Right renal cortex interstitium (tissue), 3 donors: ENCODE measurements around the gene NREP. TPM values are rescaled to one million over a fixed set of nuclear protein-coding genes. Genes with fewer than 3 reads are reported as not detected.

Experiments
- DNase-seq, 3 donors: peaks; one replicate each; pipeline ENCODE4 v3.0.0-alpha.2; 2013; ENCODE audit warnings: low read depth in 3 of 3, low spot score in 2 of 3
- polyA plus RNA-seq, 3 donors: library from polyadenylated mRNA; unstranded; fragments of 120-200 nt; gene quantifications; one replicate each; pipeline ENCODE4 v1.2.1, GENCODE V29; 2013; ENCODE audit not compliant: insufficient read length in 3 of 3

NREP gene
- polyA plus RNA-seq, 3 donors: 861 to 901 (median 880) TPM

DNA sequence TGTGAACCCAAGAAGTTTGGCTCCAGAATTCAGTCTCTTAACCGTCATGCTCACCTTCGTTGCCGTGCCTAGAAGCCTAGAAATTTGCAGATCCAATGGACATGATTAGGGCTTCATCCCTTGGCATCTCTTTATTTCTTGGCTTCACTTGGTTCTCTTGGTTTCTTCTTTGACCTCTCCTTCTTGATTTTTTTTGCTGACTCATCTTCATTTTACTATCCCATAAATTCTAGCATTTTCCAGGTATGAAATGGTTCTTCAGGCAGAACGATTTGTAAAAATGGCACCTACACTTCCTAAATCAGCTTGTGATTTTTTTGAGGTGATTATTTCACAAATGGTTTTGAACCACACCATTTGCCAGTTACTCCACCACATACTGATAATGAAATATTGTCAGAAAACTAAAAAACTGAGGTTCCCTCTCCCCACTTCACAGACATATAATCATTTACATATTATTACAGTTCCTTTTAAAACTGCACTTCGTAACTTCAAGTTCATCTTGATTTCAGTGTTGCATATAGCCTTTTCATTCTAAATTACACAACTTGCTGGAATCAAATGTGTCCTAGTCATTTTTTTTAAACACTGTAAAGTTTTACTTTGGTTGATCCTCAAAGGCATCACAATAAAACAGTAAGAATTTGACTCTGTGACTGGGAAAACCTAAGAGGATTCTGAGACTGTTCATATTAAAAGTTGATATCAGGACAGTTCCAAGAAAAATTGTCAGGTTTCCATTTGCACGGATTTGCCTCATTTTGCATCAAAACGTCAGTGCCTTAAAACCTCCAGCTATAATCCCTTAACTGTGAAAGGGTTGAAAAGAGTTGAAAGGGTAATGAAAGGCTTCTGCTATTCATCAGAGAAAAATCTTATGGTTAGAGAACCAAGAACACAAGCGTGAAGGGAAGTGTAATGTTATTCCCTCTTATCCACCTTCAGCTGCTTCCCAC lies 8.9 kb upstream of the NREP start:
- DNase-seq: no peak

DNA sequence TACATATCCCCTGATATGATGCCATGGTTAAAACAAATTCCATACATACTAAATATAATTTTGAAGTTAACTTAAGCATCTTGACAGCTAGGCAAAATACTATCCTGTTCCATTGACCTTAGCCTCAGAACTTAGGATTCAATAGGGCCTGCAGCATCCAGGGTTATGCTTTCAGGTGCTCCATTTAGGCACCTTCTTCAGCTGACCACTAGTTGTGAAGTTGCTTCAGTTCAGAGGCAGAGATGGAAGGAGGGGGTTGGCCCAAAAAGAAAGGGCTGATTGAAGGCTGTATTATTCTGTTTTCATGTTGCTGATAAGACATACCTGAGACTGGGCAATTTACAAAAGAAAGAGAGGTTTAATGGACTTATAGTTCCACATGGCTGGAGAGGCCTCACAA lies 7.0 kb upstream of the NREP start:
- DNase-seq: no peak

GRCh38 chr5:111762895-111763294 lies 5.9 kb upstream of the NREP start:
- DNase-seq: no peak

GRCh38 chr5:111758284-111758628 lies 1.3 kb upstream of the NREP start:
- DNase-seq: no peak

GRCh38 chr5:111757355-111758283 lies 625 bp upstream of the NREP start:
- DNase-seq: peak; percentile 84 to 92 (median 87)

- DNase-seq: no peak
Observed at GRCh38 chr5:111755942-111756381, 1.0 kb downstream of the NREP start.

GRCh38 chr5:111755345-111755941 lies 1.6 kb downstream of the NREP start:
- DNase-seq: no peak

DNA sequence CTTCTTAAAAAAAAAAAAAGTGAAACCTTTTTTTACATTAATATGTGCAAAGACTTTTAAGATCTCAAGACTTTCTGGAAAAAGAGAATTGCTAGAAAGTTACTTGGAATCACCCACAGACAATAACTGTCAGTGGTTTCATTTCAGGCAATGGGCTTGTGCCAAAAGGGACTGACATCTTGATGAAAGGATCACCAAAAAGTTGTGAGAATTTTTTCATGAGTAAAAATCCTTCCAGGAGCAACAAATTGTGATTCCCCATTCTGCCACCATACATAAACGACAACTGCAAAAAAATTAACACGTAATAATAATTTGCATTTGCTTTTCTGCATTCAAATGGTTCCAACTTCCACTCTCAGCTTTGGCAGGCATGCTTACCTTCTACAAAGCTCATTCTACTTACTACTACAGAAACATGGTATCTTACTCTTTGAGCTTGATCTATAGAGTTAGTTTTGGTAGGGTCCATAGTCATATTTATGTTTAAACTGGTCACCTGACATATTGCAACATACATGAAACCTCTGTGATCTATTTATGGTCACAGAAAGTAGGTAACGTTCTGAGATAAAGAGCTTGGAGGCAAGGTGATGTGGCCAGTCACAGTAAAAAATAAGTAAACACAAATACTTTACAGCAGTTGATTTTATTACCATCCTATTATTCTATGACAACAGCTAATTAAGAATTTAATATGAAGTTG lies 3.0 kb downstream of the NREP start:
- no peak for DNase-seq

DNA sequence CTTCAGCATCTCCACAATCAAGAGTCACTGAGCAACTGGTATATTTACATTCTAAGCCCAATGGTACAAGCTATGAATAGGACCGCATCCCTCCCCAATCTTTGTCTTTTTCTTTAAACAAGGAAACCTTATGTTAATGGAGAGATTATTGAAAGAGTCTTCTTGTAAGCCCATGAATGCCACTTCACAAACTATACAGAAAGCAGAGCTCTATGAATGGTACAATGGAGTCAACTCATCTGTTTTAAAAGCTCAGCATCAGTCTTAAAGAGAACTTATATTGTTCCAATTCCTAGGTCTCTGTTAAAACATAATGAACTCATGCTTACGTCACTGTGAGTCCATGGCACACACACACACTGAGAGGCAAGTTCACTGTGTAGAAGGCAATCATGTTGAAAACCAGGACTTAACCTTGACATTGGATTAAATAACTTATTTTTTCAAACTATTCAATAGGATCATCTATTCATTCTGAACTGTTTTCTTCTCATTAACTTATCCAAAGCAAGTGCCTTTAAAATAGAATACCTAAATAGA lies 4.5 kb downstream of the NREP start:
- no peak for DNase-seq

GRCh38 chr5:111749303-111750026 lies 7.5 kb downstream of the NREP start:
- DNase-seq: no peak

DNA sequence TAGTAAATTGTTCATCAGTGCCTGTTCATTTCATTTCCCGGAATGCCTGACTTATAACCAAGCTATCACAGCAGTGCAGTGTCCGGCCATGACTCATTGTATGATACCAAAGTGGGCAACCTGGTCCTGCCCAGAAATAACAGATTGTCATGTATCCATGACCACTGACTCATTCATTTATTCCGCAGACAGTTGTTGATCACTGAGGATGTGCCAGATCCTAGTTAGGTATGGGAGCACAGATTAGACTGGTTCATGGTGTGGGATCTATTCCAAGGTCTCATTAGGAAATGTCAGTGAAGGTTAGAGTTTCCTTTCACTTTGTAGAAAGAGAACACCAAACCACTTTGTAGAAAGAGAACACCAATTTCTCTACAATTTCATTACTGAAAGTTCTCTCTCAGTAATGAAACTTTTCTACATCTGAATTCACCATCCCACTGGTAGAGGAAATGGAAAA lies 8.7 kb downstream of the NREP start:
- DNase-seq: no peak

GRCh38 chr5:111747337-111747736 lies 9.7 kb downstream of the NREP start:
- DNase-seq: no peak

DNA sequence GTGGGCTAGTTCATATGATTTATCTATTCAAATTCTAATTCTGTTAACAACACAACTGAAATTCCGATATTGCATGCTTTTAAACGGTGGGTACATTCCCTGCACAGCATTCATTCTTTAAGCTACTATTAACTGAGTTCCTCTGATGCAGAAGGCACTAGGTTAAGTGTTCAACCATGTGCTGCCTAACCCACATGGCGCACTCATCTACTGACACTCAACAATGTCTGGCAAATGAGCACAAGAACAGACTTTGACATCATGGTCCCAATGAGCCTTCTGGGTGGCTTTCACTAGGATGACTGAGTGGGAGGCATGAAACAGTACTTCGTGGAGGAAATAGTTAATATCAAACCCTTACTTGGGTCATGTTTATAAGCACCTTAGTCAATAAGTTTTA lies 10.2 kb downstream of the NREP start:
- DNase-seq: no peak

DNA sequence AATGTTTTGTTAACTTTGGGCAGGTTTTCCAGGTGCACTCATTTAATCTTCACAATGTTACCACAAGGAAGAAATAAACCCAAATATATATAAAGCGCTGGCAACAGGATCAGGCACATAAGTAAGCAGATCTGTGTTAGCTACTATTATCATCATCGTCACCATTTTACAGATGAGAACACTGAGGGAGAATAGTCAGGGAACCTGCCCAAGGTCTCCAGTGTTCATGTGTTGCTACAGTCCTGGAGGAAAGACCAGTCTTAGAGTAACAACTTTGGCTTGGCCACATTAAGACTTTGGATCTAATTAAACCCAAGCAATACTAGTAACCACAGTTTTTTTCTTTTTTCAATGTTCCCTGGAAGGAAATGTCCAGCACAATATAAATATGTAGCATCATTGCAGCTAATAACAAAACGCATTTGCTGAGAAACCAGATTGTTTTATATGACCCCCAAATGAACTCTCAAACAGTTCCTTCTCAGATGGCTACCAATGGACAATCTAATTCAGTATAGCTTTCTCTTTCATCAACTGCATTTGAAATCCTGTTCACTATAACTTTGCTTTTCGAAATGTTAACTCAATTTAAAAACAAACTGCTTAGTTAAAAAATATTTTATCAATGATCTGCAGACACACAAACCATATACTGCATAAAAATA lies 11.8 kb downstream of the NREP start:
- DNase-seq: no peak

DNA sequence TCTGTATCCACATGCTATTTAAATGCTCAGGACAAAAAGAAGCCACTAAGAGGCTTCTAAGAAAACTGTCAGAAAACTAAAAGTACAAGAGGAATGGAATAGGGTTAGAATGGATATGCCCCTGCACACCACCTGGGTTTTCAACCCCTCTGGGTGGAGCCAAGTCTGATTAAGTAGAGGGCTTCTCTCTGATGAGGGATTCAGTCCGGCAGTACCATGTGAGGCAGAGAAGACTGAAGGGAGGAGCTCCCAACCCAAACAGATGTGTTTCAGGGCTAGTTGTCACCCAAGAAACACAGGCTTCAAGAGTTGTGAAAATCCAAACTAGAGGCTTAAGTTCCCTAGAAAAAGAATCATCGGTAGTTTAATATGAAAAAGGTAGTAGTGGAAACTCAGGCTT lies 12.5 kb downstream of the NREP start:
- no peak for DNase-seq

DNA sequence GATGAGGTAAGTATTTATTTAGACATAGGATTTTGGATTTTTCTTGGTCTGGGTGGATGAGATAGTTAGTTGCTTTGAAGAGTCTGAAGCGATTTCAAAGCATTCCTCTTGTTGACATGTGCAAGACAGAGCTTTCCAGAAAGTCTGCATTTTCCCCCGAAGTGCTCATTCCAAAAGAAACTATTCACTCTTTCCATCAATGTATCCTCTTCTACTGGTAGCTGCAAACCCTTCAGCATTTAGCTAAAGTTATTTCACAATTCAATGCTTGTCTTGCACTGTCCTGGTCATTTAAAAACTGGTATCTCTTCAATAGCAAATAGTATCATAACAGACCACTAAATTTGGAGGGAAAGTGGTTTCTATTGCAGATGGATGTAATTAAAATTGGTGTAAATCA lies 13.0 kb downstream of the NREP start:
- DNase-seq: no peak

- DNase-seq: no peak
Observed at GRCh38 chr5:111743512-111743911, 13.5 kb downstream of the NREP start.

GRCh38 chr5:111742177-111742994 lies 14.6 kb downstream of the NREP start:
- peak in 1 of 3 donors; percentile 77 for DNase-seq
